ENCODE data around the gene ADSL. TPM values are rescaled to one million over a fixed set of nuclear protein-coding genes. Genes with fewer than 3 reads are reported as not detected.
"Not testable (repeated sequence)": the region's sequence is repeated elsewhere in the genome, so short reads cannot be mapped to it uniquely, and the experiment has no call there.

The ADSL gene
- total RNA-seq (2014; rRNA removed; shearing (Covaris generic); ENCODE audit: low replicate concordance): 203 and 205 TPM in 2 replicates

DNA sequence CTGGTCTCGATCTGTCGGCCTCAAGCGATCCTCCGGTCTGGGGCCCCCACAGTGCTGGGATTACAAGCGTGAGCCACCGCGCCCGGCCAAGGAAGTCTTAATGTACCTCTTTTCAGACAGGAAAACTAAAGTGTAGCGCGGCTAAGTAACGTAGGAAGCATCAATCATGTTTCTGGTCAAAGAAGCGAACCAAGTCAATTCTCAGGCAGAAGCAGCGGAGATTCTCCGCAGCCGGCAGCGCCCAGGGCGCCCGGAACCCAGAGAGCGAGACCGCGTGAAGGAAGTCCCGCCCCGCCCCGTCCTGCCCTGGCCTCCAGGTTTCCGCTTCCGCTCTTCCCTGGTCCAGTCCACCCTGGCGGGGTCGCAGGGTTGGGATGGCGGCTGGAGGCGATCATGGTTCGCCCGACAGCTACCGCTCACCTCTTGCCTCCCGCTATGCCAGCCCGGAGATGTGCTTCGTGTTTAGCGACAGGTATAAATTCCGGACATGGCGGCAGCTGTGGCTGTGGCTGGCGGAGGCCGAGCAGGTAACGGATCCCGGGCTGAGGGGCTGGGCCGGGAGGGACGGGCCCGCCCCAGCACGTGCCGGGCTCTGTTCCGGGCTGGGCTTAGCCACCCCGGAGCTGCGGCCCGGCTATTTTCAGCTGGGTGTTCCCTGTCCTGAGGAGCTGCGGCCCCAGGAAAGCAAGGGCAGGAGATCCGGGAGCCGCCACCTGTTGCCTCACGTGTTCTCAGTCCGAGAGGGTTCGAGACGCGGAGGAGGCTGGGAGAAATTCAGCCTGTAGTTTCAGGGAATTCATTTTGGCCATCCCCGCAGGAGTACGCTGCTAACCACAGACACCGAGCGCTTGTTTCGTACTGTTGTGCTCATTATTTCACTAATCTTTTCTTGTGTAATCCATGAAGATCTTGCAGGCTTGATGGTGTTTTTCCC is at the start of gene ADSL:
Gene ADSL (plus strand): TSS at position 316 of the 934 bp plus-strand sequence. CDS start 59 bp downstream, at position 375.
- in situ Hi-C loops (cut with HindIII; ENCODE audit: low pct_unique_long_range_greater_than_20kb, low sequenced_read_pairs): no loop called here
- peak; percentile 92 for DNase-seq (ENCODE audit: low read depth)

DNA sequence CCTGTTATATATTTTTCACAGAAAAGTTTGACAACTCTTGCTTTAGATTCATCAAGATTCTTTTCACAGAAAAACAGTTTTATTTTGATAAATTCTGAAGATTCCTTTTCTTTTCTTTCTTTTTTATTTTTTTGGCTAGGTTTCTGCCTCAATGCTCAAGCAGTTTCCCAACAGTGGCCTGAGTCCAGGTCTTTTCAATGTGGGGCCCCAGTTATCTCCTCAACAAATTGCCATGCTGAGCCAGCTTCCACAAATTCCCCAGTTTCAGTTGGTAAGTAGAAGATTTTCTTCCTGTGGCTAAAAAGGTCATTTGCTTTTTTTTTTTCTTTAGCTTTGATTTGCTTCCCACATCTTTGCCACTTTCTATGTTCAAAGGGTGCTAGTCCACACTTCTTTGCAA is 46.0 kb upstream of the ADSL start:
- in situ Hi-C loops (cut with HindIII; ENCODE audit: low pct_unique_long_range_greater_than_20kb, low sequenced_read_pairs): no loop called here
- DNase-seq (ENCODE audit: low read depth): no peak

DNA sequence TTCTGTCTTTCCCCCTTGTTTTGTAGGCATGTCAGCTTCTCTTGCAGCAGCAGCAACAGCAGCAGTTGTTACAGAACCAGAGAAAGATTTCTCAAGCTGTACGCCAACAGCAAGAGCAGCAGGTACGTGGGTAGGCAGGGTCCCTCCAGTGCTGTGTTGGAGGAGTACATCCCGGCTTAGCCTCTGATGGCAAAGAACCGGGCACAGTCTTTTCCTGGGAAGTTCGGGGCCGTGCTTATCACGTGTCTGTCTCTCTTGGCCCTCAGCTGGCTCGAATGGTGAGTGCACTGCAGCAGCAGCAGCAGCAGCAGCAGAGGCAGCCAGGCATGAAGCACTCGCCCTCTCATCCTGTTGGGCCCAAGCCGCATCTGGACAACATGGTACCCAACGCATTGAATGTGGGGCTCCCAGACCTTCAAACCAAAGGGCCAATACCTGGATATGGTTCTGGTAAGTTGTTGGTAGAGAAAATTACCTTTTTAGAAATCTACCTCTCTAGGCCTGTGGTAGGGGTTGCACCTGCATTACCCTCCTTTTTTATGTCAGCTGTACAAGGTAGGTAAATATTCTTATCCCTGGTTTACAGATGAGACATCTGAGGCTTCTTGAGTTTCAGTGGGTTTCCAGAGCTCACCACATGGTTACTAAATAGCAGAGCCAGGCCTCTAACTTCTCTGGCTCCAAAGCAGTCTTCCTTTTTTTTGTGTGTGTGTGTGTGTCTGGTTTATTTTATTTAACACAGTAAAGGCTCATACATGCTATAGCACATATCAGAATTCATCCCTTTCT is 45.2 kb upstream of the ADSL start:
- in situ Hi-C loops (cut with HindIII; ENCODE audit: low pct_unique_long_range_greater_than_20kb, low sequenced_read_pairs): no loop called here

DNA sequence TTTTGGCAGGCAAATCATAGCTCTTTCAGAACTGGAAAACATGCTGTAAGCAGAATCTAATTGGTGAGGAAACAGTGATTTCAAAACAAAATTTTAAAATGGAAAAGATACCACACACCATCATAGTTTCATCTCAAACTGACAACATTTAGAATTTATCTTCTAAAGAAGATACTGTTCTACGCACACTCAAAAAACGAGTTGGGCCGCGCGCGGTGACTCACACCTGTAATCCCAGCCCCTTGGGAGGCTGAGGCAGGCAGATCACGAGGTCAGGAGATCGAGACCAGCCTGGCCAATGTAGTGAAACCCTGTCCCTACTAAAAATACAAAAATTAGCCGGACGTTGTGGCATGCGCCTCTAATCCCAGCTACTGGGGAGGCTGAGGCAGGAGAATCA is 44.2 kb upstream of the ADSL start:
- in situ Hi-C loops (cut with HindIII; ENCODE audit: low pct_unique_long_range_greater_than_20kb, low sequenced_read_pairs): no loop called here
- no peak for DNase-seq (ENCODE audit: low read depth)

More for the DNA sequence above, 45.2 kb upstream of the ADSL start:
- DNase-seq (ENCODE audit: low read depth): no peak

DNA sequence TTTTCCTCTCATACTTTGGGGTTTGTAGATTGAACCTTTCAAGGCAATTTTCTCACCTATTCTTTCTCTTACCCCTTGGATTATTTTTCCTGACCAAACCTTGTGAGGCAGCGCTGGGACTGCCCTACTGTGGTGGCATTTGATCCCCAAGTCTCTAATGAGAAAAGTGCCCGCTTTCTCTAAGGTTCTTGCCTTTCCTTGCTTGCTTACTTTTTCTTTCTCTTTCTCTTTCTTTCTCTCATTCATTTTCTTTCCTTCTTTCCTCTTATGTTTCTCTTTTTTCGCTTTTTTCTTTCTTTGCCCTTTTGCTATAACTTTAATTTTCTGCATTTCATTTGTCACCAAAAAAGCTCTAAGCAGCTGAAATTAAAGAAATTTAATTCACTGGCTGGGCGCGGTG is 40.7 kb upstream of the ADSL start:
- DNase-seq (ENCODE audit: low read depth): no peak
- in situ Hi-C loops (cut with HindIII; ENCODE audit: low pct_unique_long_range_greater_than_20kb, low sequenced_read_pairs): no loop called here

DNA sequence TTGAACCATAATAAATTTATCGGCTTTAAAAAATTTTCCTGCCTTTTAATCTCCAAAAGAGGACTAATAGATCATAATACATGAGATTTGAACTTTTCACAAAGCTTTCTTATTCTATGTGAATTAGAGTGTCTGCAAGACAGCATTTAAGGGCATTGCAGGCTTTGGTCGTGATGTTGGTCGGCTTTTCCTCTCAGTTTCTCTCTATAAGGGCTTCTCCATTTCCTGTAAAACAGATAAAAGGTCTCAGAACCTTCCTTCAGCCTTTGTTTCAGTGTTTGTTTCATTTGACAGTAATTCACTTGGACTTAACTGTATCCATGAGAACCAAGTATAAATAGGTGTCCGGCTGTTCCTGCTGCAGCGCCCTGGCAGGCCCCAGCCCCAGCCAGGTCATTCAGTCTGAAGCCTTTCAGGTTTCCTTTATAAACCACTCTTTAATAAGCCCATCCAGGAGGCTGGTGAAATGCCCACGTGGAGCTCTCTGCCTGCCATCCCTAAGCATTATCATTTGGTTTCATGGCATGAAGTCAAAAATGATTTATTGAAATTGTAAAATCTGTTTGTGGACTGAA is 37.2 kb upstream of the ADSL start:
- in situ Hi-C loops (cut with HindIII; ENCODE audit: low pct_unique_long_range_greater_than_20kb, low sequenced_read_pairs): no loop called here

DNA sequence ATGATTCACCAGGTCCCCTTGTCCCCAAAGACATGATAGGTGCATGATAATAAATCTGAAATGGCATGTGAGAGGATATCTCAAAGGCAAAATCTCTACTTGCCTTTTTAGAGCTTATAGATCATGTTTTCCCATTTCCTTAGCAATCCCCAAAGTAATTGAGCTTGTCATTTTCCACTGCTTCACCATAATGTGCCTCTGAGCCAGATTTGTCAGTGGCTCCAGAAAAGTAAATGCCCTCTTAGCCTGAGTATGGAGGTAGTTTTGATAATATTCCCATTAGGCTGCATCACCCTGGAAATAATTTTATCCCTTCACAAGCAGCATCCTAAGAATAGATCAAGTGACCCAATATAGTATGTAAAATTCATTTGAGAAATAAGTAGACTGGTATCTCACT is 36.7 kb upstream of the ADSL start:
- in situ Hi-C loops (cut with HindIII; ENCODE audit: low pct_unique_long_range_greater_than_20kb, low sequenced_read_pairs): no loop called here
- no peak for DNase-seq (ENCODE audit: low read depth)

More for the DNA sequence above, 37.2 kb upstream of the ADSL start:
- no peak for DNase-seq (ENCODE audit: low read depth)

DNA sequence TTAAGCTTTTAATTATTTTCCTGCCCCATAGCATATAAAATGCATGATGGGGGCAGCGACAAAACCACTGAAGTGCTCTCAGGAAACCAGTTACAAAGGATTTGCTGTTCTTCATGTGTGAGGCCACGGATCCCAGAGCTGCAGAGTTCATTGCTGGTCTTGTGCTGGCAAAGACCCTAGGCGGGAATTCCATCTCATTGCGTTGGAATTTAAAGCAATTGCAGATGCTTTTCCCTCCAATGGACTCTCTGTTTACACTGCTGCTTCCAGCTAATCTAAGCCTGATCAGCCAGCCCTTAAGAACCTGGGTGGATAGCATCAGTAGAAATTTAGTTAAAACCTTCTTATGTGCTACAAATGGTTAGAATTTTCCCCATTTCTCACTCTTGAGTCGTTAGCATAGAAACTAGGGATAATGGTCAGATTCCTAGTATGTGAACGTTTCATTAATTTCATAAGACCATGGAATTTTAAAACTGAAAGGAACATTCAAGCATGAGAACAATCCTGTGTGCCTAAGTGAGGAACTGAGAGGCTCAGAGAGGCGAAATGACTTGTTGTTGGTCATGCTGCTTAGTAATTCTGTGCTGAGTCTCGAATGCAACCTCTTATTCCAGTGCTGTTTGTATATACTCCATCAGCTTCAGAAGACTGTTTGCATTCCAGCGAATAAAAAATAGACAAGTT is 36.1 kb upstream of the ADSL start:
- no peak for DNase-seq (ENCODE audit: low read depth)
- in situ Hi-C loops (cut with HindIII; ENCODE audit: low pct_unique_long_range_greater_than_20kb, low sequenced_read_pairs): no loop called here

DNA sequence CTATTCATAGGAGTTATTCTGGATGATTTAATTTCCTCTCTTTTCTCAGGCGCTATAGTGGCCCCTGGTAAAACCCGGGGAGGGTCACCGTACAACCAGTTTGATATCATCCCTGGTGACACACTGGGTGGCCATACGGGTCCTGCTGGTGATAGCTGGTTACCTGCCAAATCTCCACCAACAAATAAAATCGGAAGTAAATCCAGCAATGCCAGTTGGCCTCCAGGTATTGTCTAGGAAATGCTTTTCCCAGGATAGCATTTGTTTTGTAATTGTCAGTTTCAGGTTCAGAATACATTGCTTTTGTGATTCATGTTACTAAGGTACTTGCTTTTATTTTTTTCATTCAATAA is 35.6 kb upstream of the ADSL start:
- DNase-seq (ENCODE audit: low read depth): no peak
- in situ Hi-C loops (cut with HindIII; ENCODE audit: low pct_unique_long_range_greater_than_20kb, low sequenced_read_pairs): no loop called here

DNA sequence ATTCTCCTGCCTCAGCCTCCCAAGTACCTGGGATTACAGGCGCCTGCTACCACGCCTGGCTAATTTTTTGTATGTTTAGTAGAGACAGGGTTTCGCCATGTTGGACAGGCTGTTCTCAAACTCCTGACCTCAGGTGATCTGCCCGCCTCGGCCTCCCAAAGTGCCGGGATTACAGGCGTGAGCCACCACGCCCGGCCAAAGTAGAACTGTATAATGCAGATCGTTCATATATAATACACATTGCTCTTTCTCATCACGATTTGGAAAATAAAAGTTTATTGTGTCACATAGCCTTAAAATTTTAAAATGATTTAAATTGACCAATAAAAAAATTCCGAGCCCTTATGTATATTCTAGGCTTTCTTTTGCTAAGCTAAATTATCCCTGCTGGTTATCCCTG is 34.7 kb upstream of the ADSL start:
- in situ Hi-C loops (cut with HindIII; ENCODE audit: low pct_unique_long_range_greater_than_20kb, low sequenced_read_pairs); DNase-seq (ENCODE audit: low read depth): not testable (repeated sequence)

DNA sequence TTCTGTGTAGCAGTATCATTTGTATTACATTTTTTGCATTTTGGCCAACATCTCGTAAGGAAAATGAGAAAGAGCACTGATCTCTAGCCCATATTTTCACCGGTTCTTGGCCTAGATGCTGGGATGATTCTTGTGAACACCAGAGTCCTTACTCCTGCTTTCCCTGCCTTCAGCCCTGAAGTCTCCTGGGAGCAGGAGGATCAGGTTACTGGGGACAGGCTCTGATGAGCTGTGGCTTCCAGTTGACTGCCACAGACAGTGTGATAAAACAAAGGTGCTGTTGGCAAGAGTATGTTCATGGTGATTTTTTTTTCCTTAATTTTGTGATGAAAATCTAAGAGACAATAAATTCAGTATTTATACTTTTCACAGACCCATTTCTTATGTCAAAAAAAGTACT is 34.2 kb upstream of the ADSL start:
- DNase-seq (ENCODE audit: low read depth): no peak
- in situ Hi-C loops (cut with HindIII; ENCODE audit: low pct_unique_long_range_greater_than_20kb, low sequenced_read_pairs): no loop called here

DNA sequence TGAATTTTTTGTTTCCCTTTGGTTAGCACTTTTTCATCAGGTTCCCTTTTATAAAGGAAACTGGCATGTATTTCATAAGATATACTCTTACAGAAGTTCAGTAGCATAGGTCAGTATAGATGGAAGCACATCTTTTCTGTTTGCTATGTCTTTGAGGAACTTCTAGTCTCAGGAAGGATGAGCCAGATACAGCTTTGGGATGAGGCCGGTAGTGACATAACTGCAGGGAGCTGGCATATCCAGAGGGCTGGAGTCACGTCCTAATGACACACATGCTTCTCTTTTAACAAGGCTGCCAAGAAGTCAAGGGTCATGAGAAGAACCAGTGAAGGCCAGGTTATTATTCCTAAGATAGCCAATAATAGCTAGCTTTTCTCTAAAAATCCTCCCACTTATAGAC is 33.3 kb upstream of the ADSL start:
- DNase-seq (ENCODE audit: low read depth): no peak
- in situ Hi-C loops (cut with HindIII; ENCODE audit: low pct_unique_long_range_greater_than_20kb, low sequenced_read_pairs): no loop called here

DNA sequence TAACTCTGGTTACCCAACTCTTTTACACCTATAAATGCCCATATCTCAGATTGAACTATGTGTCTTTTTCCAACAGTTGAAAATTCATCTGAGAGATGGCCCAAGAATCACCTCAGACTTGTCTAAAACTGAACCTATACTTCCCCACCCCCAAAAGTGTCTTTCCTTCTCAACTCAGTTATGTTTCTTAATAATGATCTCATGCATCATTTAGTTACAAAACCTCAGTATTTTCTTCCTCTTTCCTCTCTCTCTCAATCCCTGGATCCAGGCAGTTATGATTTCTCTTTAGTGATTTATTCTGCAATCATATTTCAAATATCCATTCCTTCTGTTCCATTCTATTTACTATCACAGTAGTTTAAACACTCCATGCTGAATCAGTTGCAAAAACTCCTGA is 32.3 kb upstream of the ADSL start:
- DNase-seq (ENCODE audit: low read depth): no peak
- in situ Hi-C loops (cut with HindIII; ENCODE audit: low pct_unique_long_range_greater_than_20kb, low sequenced_read_pairs): no loop called here

DNA sequence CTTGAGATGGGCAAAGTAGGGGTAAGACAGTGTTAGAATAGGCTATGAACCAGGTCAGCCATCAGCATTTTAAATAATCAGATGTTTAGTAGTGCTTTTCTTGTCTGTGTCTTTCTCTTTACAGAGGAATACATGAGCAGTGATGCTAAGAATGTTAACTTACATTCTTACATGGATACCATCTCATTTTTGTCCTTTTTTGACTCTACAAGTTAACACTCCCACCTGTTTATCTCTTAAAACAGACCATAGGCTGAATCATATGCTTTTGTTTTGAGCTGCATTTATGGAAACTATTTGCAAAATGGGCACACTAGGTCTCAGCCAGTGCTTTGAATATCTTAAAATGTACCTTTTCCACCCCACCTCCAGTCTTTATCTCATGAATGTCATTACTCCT is 25.6 kb upstream of the ADSL start:
- in situ Hi-C loops (cut with HindIII; ENCODE audit: low pct_unique_long_range_greater_than_20kb, low sequenced_read_pairs): loop anchor here (10.0 kb wide), 1 partner anchor 86 kb away; no protein-coding TSS in a partner anchor
- DNase-seq (ENCODE audit: low read depth): no peak

DNA sequence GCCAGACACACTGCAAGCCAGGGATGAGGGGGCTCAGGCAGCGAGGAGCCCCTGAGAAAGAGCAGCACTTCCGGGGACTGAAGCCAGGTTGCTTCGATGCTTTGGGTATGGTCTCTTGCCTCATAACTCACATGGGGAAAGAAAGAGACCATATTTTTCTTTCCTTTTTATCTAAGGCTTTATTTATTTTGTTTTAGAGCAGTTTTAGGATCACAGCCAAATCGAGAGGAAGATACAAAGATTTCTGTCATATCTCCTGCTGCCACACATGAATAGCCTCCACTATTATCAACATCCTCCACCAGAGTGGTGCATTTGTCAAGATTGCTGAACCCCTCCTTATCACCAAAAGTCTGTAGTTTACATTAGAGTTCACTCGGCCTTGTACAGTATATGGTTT is 24.3 kb upstream of the ADSL start:
- in situ Hi-C loops (cut with HindIII; ENCODE audit: low pct_unique_long_range_greater_than_20kb, low sequenced_read_pairs): loop anchor here (10.0 kb wide), 1 partner anchor 87 kb away; no protein-coding TSS in a partner anchor
- DNase-seq (ENCODE audit: low read depth): no peak

DNA sequence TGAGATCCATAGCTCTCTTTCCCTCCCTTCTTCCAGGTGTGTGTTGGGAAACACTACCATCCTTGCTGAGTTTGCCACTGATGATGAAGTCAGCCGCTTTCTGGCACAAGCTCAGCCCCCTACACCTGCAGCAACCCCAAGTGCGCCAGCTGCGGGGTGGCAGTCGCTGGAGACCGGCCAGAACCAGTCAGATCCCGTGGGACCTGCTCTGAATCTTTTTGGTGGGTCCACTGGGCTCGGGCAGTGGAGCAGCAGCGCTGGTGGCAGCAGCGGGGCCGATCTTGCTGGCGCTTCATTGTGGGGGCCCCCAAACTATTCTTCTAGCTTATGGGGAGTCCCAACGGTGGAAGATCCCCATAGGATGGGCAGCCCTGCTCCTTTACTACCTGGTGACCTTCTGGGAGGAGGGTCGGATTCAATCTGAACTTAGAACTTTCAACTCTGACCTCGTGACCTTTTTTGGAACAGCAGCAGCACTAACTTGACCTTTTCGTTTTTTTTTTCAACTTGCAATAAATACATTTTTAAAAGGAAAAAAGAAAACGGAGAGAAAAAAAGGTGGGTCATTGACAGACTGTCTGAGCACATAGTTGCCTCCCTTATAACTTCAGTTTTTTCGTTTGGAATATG is 23.4 kb upstream of the ADSL start:
- in situ Hi-C loops (cut with HindIII; ENCODE audit: low pct_unique_long_range_greater_than_20kb, low sequenced_read_pairs): loop anchor here (10.0 kb wide), 1 partner anchor 88 kb away; no protein-coding TSS in a partner anchor

DNA sequence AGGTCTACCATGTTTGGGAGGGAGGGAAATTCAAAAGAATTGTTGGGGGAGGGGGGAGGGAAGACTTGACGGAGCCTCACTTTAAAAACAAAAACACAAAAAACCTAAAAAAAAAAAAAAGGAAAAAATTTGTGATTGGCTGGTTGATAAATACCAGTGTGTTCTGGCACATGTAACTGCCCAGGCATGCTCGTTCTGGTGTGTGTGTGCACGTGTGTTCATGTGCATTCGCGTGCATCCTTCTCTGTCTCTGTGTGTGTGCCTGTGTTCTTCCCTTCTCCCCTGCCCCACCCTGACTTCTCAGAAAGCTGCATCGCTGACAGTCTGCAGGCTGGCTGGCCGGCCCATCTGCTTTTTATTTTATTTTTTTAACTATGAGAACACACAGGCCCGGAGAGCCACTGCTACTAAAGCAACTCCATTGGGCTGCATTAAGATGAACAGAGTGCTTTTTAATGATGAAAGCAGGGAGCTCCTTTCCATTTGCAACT is 22.6 kb upstream of the ADSL start:
- in situ Hi-C loops (cut with HindIII; ENCODE audit: low pct_unique_long_range_greater_than_20kb, low sequenced_read_pairs): loop anchor here (10.0 kb wide), 1 partner anchor 89 kb away; no protein-coding TSS in a partner anchor
- no peak for DNase-seq (ENCODE audit: low read depth)

More for the DNA sequence above, 23.4 kb upstream of the ADSL start:
- DNase-seq (ENCODE audit: low read depth): no peak
